Suprapubic skin (tissue), 4 donors: ENCODE results near the gene OSBPL8. TPM values are rescaled to one million over a fixed set of nuclear protein-coding genes. Genes with fewer than 3 reads are reported as not detected.

ENCODE experiments used
- DNase-seq, 2 donors: peaks; one replicate each; pipeline ENCODE4 v3.0.0-alpha.2; 2019; ENCODE audit warnings: low spot score in 2 of 2
- H3K27ac ChIP-seq: fragments of 200-600 bp; sonication (generic); one replicate; pipeline ENCODE4 v1.5.1; 2019
- H3K27me3 ChIP-seq: fragments of 200-600 bp; sonication (generic); one replicate; pipeline ENCODE4 v1.5.1; 2019
- H3K36me3 ChIP-seq: fragments of 200-600 bp; sonication (generic); one replicate; pipeline ENCODE4 v1.5.1; 2019
- H3K4me1 ChIP-seq: fragments of 200-600 bp; sonication (generic); one replicate; pipeline ENCODE4 v1.5.1; 2019
- H3K4me3 ChIP-seq: fragments of 200-600 bp; sonication (generic); one replicate; pipeline ENCODE4 v1.5.1; 2019; ENCODE audit warnings: mild to moderate bottlenecking
- H3K9me3 ChIP-seq: fragments of 200-600 bp; sonication (generic); one replicate; pipeline ENCODE4 v1.5.1; 2019
- EP300 ChIP-seq: sonication (generic); formaldehyde crosslinking; IDR thresholded peaks from one replicate; pipeline ENCODE4 v1.6.1; 2017; ENCODE audit warnings: antibody characterized with exemption
- POLR2A ChIP-seq, 2 donors: fragments of 450-650 bp; IDR thresholded peaks; one replicate each; pipeline ENCODE4 v1.6.1; 2017; ENCODE audit warnings: antibody characterized with exemption in 2 of 2, mild to moderate bottlenecking in 2 of 2, moderate library complexity in 2 of 2
- POLR2AphosphoS5 ChIP-seq, 3 donors: sonication (generic); formaldehyde crosslinking; IDR thresholded peaks; one replicate each; pipeline ENCODE4 v1.6.1; 2017; ENCODE audit warnings: antibody characterized with exemption in 3 of 3
- WGBS: methylation state at CpG from one replicate; pipeline ENCODE4 v1.1.5; 2018; 5-methylcytosine and 5-hydroxymethylcytosine counted together
- total RNA-seq, 4 donors: library from RNA; depleted of rRNA; stranded (reverse); fragments of >200 nt; gene quantifications; one replicate each; pipeline ENCODE4 v1.1.0, GENCODE V29; 2016
- TF ChIP-seq, protein P1 (sequence below), 2 donors: fragments of 200-600 bp in 1 of 2; fragments of 450-650 bp in 1 of 2; sonication (generic) in 1 of 2; IDR thresholded peaks; one replicate each; pipeline ENCODE4 v1.5.1; 2016 to 2019; ENCODE audit warnings: antibody characterized with exemption in 2 of 2, mild to moderate bottlenecking in 1 of 2, moderate library complexity in 1 of 2

OSBPL8 gene
- total RNA-seq, 4 donors from 2014 or later: 73.1 to 116 (median 87.4) TPM

DNA sequence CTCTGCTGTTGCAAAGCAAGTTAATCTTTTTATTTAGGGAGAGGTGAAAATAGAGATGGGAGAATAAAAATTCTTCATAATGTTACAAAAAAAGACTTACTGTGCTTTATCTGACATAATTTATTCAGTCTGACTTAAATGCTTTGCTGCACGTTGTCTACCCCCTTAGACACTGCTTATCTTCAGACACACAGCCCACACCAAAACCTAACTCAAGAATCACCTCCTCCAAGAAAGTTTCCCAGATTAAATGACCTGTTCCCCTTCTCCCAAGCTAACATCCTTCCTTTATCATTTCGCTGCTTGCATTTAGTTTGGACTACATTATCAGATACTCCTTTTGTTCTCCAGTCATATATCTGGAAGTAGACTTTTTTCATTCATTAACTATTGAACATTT lies 3.8 kb downstream of the OSBPL8 start:
- H3K9me3 ChIP-seq: no peaks in the 10 kb centered on the region
- no peaks in the 10 kb centered on the region for H3K36me3 ChIP-seq
- no peak for DNase-seq
- no peak for TF ChIP-seq POLR2AphosphoS5 (IDR thresholded peaks at IDR 0.05)
- TF ChIP-seq, protein P1, sequence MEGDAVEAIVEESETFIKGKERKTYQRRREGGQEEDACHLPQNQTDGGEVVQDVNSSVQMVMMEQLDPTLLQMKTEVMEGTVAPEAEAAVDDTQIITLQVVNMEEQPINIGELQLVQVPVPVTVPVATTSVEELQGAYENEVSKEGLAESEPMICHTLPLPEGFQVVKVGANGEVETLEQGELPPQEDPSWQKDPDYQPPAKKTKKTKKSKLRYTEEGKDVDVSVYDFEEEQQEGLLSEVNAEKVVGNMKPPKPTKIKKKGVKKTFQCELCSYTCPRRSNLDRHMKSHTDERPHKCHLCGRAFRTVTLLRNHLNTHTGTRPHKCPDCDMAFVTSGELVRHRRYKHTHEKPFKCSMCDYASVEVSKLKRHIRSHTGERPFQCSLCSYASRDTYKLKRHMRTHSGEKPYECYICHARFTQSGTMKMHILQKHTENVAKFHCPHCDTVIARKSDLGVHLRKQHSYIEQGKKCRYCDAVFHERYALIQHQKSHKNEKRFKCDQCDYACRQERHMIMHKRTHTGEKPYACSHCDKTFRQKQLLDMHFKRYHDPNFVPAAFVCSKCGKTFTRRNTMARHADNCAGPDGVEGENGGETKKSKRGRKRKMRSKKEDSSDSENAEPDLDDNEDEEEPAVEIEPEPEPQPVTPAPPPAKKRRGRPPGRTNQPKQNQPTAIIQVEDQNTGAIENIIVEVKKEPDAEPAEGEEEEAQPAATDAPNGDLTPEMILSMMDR (IDR thresholded peaks at IDR 0.05): no peak
- TF ChIP-seq POLR2A (IDR thresholded peaks at IDR 0.05): no peak
- TF ChIP-seq EP300: no peak
- no peak overlapping the region for H3K4me3 ChIP-seq
- peaks cover 58% of the 10 kb centered on the region for H3K4me1 ChIP-seq
- H3K27me3 ChIP-seq: no peaks in the 10 kb centered on the region
- 91% methylated on average over 2 of the region's 2 CpGs for WGBS
- no peak overlapping the region for H3K27ac ChIP-seq

DNA sequence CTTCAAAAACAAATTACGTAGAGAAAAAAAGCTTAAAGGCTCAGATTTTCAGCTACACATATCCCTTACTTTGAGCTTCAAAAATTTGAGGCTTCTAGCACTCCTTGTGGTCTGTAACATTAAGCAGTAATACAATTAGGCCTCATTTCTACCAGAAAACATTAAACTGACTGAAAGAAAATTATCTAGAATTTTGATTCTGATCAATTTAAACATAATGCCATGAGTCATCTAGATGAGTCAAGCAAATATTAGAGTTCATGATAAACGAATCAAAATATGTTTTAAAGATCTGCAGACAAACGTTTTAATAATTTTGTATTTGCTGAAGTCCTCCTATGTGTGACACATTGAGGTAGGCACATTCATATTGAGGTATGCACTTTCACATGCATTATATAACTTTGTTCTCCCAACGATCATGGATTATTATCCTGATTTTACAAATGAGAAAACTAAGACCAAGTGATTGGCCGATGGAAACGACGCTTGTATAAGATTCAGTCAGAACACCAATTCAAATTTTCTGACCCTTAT lies 4.3 kb downstream of the OSBPL8 start:
- Histone ChIP-seq H3K36me3 (no peaks in the 10 kb centered on the region), H3K4me1 (peaks cover 53% of the 10 kb centered on the region), H3K9me3 (no peaks in the 10 kb centered on the region), H3K27ac (no peak overlapping the region), H3K27me3 (no peaks in the 10 kb centered on the region), H3K4me3 (no peak overlapping the region)
- DNase-seq: no peak
- WGBS: 72% methylated on average over 7 of the region's 7 CpGs
- no peak for TF ChIP-seq POLR2A (IDR thresholded peaks at IDR 0.05)
- TF ChIP-seq, protein P1 (IDR thresholded peaks at IDR 0.05): no peak
- no peak for TF ChIP-seq POLR2AphosphoS5 (IDR thresholded peaks at IDR 0.05)
- TF ChIP-seq EP300: no peak

DNA sequence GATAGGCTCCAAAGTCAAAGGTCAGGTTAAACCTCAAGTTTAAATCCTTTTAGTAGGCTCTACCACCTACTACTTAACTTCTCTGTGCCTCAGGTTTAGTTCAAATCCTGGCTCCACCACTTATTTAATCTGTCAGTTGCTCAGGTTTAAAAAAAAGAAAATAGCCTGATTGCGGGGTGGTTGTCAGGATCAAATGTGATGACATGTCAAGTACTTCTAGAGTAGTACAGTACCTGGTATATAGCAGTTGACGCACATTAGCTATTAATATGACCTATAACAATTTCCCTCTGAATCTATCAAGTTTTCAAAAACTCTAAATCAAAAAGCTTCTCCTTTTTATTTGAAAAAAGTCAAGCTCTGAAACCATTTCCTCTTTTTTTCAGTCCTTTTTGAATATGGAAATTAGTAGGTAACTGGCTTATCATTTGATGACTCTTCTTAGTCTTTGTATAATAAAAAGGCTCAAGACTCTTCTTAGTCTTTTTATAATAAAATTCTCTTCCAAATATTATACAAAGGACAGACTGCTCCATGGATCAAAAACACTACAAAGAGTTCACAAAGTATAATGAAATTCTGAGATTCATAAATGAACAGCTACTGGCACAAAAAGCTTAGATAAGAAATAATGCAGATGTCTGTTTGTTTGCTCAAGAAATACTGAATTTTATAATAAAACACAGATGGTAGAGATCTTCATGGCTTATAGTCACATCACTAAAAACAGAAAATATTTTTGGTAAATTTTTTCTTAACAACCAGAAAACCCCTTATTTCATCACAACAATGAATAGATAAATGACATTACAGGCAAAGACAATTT lies 5.0 kb downstream of the OSBPL8 start:
- no peaks in the 10 kb centered on the region for H3K9me3 ChIP-seq
- no peak for DNase-seq
- H3K4me1 ChIP-seq: peaks cover 48% of the 10 kb centered on the region
- H3K27me3 ChIP-seq: no peaks in the 10 kb centered on the region
- 67% methylated on average over 2 of the region's 2 CpGs for WGBS
- no peak overlapping the region for H3K4me3 ChIP-seq
- H3K27ac ChIP-seq: no peak overlapping the region
- TF ChIP-seq POLR2A (IDR thresholded peaks at IDR 0.05) (no peak), EP300 (no peak), POLR2AphosphoS5 (IDR thresholded peaks at IDR 0.05) (no peak)
- TF ChIP-seq, protein P1 (IDR thresholded peaks at IDR 0.05): no peak
- H3K36me3 ChIP-seq: no peaks in the 10 kb centered on the region

DNA sequence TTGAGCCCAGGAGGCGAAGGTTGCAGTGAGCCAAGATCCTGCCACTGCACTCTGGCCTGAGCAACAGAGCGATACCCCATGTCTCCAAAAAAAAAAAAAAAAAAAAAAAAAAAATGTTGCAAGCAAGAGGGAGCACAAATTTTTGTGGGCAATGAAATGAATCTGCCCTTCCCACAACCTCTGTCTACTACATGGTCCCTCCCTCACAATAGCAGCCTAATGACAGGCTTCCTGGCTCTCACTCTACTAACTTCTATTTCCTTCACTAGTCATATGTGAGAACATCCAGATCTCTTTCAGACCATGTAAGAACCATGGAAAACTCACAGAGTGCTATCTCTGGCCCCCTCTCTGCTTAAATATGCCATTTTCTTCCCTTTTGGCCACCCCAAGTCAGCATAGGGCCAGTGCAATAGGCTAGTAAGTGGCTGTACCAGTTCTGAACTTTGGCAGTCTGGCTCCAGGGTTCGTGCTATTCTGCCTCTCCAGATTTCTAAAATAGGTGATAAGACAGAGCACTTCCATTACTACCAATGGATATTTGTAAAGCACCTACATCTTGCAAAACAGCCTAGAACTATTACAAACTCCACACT lies 7.1 kb downstream of the OSBPL8 start:
- Histone ChIP-seq H3K9me3 (no peaks in the 10 kb centered on the region), H3K27ac (no peak overlapping the region), H3K4me3 (no peak overlapping the region), H3K4me1 (peaks cover 45% of the 10 kb centered on the region), H3K36me3 (no peaks in the 10 kb centered on the region), H3K27me3 (no peaks in the 10 kb centered on the region)
- no peak for DNase-seq
- 84% methylated on average over 3 of the region's 3 CpGs for WGBS
- TF ChIP-seq EP300: no peak
- TF ChIP-seq, protein P1 (IDR thresholded peaks at IDR 0.05): no peak
- no peak for TF ChIP-seq POLR2AphosphoS5 (IDR thresholded peaks at IDR 0.05)
- no peak for TF ChIP-seq POLR2A (IDR thresholded peaks at IDR 0.05)

DNA sequence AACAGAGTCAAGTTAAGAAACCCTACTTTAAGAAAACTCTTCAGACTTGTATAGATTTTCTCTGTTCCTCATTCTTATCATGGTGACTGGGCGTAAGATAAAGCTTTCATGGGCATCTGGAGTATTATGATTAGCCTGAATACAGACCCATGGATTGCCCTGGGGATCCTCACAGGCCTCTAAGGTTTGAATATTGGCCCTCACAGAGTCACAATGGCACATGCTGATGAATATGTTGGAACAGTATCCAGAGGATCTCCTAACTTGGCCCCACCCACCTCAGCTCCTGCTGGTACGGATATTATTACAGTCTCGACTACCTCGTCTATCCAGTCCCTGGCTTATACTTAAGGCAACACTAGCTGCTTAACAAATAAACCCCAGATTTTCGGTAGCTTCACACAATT lies 8.1 kb downstream of the OSBPL8 start:
- Histone ChIP-seq H3K27ac (no peak overlapping the region), H3K9me3 (no peaks in the 10 kb centered on the region), H3K27me3 (no peaks in the 10 kb centered on the region), H3K4me1 (peaks cover 44% of the 10 kb centered on the region), H3K4me3 (no peak overlapping the region), H3K36me3 (no peaks in the 10 kb centered on the region)
- no peak for DNase-seq
- WGBS: 69% methylated on average over 5 of the region's 5 CpGs
- TF ChIP-seq POLR2A (IDR thresholded peaks at IDR 0.05) (no peak), EP300 (no peak), POLR2AphosphoS5 (IDR thresholded peaks at IDR 0.05) (no peak)
- TF ChIP-seq, protein P1 (IDR thresholded peaks at IDR 0.05): no peak
